Neuron (in vitro differentiated cells): ENCODE measurements around the gene PPDPF.

Experiments
- H2AFZ ChIP-seq: one replicate; pipeline ENCODE4 v1.6.1; 2013; ENCODE audit warnings: low read depth, mild to moderate bottlenecking, inconsistent platforms, low read length, moderate library complexity
- H3K27me3 ChIP-seq: one replicate; pipeline ENCODE4 v1.6.1; 2013; ENCODE audit warnings: low read length; ENCODE audit not compliant: insufficient read depth
- H3K36me3 ChIP-seq: one replicate; pipeline ENCODE4 v1.6.1; 2013; ENCODE audit warnings: low read length; ENCODE audit not compliant: insufficient read depth
- H3K4me1 ChIP-seq: one replicate; pipeline ENCODE4 v1.6.1; 2013; ENCODE audit warnings: low read length; ENCODE audit not compliant: insufficient read depth
- H3K4me3 ChIP-seq: 2 replicates; pipeline ENCODE4 v1.5.1; 2013; ENCODE audit warnings: mild to moderate bottlenecking, low read length, moderate library complexity
- H3K9me3 ChIP-seq: one replicate; pipeline ENCODE4 v1.6.1; 2013; ENCODE audit warnings: low read length

Gene PPDPF

DNA sequence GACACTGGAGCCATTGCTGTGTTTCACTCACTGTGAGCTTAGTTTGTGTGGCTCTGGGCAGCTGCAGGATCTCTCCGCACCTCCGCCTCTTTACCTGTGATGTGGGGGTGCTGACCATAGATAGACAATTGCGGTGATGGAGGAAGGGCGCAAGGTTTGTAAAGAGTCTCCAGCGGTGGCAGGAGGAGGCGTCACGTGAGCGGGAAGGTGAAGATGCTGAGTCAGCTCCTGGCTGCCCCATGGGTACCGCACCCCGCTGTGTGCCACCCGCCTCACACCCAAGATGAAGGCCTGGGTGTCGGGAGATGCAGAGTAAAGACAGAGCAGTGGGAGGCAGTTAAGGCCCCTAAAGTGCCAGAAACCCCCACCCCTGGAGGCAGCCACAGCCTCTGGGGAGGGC is 39.1 kb upstream of the PPDPF start:
- Histone ChIP-seq H3K27me3 (peaks cover 19% of the 10 kb centered on the region), H3K9me3 (peaks cover 3% of the 10 kb centered on the region), H2AFZ (no peak overlapping the region), H3K4me1 (peaks cover 8% of the 10 kb centered on the region), H3K4me3 (no peak overlapping the region), H3K36me3 (no peaks in the 10 kb centered on the region)

DNA sequence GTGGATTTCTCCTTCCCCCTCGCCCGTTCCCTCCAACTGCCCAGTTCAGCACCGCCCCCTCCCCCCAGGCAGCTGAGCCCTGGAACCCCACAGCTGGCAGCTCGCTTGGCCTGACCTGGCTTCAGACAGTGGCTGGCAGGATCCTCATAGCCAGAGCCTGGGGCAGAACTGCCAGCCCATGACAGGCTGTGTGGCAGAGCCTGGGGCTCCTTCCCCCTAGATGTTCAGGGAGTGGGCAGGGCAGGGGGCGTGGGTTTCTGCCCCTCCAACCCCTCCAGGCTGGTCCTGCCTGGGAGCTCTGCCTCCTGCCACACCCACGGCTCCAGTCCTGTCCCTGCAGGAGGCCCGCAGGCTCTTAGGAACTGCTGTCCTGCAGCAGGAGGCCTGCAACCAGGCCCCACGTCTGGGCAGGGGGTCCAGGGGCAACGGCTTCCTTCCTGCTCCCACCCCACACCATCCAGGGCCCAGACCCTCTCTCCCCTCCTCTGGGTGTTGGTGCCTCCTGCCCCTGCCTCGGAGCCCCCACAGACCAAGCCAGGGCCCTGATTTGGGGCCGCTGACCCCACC is 38.5 kb upstream of the PPDPF start:
- no peaks in the 10 kb centered on the region for H3K36me3 ChIP-seq
- H3K27me3 ChIP-seq = peaks cover 17% of the 10 kb centered on the region
- H3K9me3 ChIP-seq = peaks cover 6% of the 10 kb centered on the region
- no peak overlapping the region for H3K4me3 ChIP-seq
- no peak overlapping the region for H2AFZ ChIP-seq
- peaks cover 8% of the 10 kb centered on the region for H3K4me1 ChIP-seq

DNA sequence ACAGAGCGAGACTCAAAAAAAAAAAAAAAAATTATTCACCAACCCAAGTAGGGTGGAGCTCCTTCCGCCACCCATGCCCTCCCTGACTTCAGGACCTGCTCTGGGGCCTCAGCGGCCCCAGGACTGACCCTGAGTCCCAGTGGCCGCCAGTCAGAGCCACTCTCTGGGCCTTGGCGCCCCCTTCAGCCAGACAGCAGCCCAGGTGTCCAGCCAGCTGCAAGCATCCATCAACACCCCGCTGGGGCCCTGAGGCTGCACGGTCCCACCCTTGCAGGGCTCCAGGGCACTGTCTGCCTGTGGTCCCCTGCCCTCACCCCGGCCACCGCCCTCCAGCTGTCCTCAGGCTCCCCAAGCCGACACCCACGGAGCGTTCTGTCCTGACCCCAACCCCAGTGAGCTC is 36.7 kb upstream of the PPDPF start:
- no peaks in the 10 kb centered on the region for H3K36me3 ChIP-seq
- peaks cover 20% of the 10 kb centered on the region for H3K27me3 ChIP-seq
- H2AFZ ChIP-seq = no peak overlapping the region
- H3K4me1 ChIP-seq = peaks cover 8% of the 10 kb centered on the region
- H3K4me3 ChIP-seq = no peak overlapping the region
- peaks cover 6% of the 10 kb centered on the region for H3K9me3 ChIP-seq

DNA sequence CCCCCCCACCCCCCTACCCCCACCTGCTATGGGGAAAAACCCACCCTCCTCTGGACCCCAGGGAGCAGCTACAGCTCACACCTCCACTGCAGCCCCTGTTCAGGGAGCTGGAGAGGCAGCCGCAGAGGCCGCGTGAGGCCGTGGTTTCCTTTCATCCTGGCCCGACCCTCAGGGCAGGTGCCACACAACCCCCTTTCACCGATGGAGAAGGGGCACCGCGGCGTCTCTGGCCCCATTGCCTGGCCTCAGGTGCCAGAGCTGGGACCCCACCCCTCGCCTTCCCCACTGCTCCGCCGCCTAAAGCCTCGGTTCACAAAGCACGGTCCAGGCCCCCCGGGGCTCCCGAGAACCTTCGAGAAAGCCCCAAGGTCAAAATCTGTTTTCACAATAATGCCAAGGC is 36.3 kb upstream of the PPDPF start:
- H3K36me3 ChIP-seq = no peaks in the 10 kb centered on the region
- H3K27me3 ChIP-seq = peaks cover 21% of the 10 kb centered on the region
- no peak overlapping the region for H3K4me3 ChIP-seq
- peaks cover 6% of the 10 kb centered on the region for H3K9me3 ChIP-seq
- H3K4me1 ChIP-seq = peaks cover 8% of the 10 kb centered on the region
- no peak overlapping the region for H2AFZ ChIP-seq

DNA sequence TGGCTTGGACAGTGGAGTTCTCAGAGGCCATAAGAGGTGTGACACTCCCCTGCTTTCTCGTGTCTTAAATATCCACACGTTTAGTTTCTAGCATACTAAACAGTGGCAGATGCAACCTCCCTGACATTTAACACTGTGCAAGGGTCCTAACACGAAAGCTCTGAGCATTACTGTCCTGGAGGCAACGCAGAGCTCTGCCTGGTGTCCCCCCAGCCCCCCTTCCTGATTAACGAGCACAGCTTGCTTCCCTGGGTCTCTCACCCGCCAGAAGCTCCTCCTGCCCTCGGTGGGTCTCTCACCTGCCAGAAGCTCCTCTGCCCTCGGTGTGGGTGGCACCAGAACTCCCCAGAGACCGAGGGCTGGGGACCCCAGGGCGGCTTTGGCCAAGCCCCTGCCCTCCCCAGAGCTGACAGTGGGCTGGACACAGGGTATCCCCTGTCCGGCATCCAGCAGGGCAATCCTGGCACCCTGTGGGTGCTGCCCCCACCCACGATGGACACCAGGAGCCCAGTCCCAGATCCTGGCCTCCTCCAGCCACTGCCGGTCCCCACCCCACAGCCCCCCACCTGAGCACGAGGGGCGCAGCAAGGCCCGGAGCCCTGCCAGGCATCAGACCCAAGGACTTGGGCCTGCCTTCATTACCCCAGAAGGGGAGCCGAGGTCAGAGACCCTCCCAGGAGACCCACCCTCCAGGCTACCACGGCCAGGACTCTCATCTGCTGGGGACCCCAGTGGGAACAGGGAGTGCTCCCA is 35.7 kb upstream of the PPDPF start:
- no peak overlapping the region for H3K4me3 ChIP-seq
- H3K9me3 ChIP-seq = peaks cover 6% of the 10 kb centered on the region
- H3K4me1 ChIP-seq = peaks cover 8% of the 10 kb centered on the region
- H3K36me3 ChIP-seq = no peaks in the 10 kb centered on the region
- peaks cover 22% of the 10 kb centered on the region for H3K27me3 ChIP-seq
- H2AFZ ChIP-seq = no peak overlapping the region

DNA sequence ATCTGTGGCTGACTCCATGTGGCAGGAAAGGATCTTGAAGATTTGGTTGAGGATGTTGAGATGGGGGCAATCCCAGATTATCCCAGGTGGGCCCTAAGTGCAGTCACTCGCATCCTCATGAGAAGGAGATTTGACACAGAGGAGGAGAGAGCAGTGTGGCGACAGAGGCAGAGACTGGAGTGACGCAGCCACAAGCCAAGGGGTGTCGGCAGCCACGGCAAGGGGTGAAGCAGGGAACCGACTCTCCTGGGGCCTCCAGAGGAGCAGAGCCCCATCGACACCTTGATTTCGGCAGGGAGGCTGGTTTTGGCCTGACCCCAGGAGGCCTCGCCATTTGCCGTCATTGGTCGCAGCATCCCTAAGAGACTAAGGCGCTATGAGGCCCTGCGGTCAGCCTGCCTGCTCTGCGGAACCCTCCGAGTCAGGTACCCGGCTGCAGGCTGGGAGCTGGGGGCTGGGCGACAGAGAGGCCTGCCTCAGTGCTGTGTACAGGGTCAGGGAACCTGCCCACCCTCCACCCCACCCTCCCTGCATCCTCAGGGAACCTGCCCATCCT is 34.2 kb upstream of the PPDPF start:
- Histone ChIP-seq H2AFZ (no peak overlapping the region), H3K4me3 (no peak overlapping the region), H3K27me3 (peaks cover 19% of the 10 kb centered on the region), H3K36me3 (no peaks in the 10 kb centered on the region), H3K9me3 (peaks cover 6% of the 10 kb centered on the region), H3K4me1 (peaks cover 8% of the 10 kb centered on the region)

DNA sequence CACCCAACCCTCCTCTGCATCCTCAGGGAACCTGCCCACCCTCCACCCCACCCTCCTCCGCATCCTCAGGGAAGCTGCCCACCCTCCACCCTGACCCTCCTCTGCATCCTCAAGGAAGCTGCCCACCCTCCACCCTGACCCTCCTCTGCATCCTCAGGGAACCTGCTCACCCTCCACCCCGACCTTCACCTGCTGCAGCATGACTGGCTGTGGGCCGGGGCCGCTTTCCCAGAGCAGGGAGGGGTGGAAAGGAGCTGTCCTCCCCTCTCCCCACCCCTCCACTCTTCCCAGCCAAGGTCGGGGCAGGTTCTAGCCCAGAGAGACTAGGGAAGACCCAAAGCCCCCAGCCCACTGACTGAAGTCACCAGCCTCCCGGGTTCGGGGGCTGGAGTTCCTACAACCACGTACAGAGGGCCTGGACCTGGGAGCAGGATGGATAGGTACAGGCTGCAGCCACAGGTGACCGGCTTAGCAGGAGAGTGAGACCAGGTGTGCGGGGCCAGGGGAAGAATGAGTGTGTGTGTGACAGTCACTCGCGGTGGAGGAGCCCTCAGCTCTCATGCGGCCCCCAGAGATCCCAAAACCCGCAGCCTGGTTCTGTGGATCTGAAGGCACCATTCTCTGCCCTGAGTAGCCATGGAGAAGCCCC is 33.3 kb upstream of the PPDPF start:
- Histone ChIP-seq H3K36me3 (no peaks in the 10 kb centered on the region), H3K4me1 (peaks cover 8% of the 10 kb centered on the region), H3K9me3 (peaks cover 6% of the 10 kb centered on the region), H3K27me3 (peaks cover 17% of the 10 kb centered on the region), H3K4me3 (no peak overlapping the region), H2AFZ (no peak overlapping the region)

DNA sequence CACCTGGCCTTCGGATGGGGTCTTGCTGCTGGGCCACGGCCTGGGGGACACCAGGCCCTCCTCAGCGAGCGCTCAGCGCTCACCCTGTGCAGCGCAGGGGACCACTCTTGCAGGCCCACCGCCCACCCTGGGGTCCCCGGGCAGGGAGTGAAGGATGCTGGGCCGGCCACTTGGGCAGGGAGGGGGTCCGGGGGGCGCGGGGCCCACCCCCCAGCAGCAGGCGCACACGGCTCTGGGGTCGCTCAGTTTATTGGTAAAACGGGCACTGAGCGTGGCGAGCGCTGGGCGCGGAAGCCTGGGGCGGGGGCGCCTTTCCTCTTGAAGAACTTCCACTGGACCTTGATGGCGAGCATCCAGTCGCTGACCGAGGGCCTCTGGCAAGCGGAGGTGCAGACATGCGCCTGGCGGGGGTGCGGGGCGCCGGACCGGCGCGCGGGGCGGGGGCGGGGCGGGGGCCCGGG is 32.8 kb upstream of the PPDPF start:
- H3K36me3 ChIP-seq = peaks cover 4% of the 10 kb centered on the region
- H3K27me3 ChIP-seq = peaks cover 17% of the 10 kb centered on the region
- H2AFZ ChIP-seq = no peak overlapping the region
- peaks cover 8% of the 10 kb centered on the region for H3K4me1 ChIP-seq
- H3K9me3 ChIP-seq = peaks cover 10% of the 10 kb centered on the region
- H3K4me3 ChIP-seq = no peak overlapping the region

DNA sequence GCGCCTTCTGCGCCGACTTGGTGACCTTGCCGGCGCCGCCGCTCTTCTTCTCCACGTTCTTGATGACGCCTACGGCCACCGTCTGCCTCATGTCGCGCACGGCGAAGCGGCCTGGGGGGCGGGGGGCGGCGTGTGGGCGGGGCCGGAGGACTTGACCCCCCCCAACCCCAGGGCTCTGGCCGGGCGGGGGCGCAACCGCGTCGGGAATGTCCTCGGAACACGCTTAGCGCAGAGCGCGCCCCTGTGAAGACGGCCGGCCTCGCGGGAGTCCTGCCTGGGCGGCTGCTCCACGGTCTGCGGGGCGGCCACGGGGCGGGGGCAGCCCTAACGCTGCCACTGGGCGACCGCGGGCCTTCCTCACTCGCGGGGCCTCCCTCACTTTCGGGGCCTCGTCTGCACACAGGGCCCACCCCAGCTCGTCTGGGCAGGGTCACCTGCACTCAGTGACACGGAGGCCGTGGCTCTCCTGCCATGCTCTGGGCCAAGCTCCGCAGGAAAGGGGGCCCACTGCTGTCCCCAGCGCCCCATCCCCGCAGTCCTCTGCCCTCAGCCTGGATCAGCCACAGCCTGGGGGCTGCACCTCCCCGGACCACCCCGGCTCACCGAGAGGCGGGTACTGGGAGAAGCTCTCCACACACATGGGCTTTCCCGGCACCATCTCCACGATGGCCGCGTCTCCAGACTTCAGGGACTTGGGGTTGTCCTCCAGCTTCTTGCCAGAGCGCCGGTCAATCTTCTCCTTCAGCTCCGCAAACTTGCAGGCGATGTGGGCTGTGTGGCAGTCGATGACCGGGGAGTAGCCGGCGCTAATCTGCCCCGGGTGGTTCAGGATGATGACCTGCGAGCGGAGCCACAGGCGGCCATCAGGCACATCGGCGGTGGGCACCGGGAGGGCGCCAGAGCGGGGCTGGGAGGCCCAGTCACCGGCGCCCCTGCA is 32.0 kb upstream of the PPDPF start:
- peaks cover 11% of the 10 kb centered on the region for H3K9me3 ChIP-seq
- H3K27me3 ChIP-seq = peaks cover 17% of the 10 kb centered on the region
- peak overlapping the region; percentile 16 for H3K4me3 ChIP-seq
- H3K36me3 ChIP-seq = peaks cover 6% of the 10 kb centered on the region
- peaks cover 8% of the 10 kb centered on the region for H3K4me1 ChIP-seq
- no peak overlapping the region for H2AFZ ChIP-seq

DNA sequence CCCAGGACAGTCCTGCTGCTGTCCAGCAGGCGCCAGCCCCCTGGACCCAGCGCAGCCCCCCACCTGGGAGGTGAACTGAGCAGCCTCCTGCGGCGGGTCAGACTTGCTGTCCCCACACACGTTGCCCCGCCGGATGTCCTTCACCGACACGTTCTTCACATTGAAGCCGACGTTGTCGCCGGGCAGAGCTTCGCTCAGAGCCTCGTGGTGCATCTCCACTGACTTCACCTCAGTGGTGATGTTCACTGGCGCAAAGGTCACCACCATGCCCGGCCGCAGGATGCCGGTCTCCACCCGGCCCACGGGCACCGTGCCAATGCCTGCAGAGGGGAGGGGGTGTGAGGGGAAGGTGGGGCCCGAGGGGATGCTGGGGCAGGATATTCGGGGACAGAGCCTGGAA is 30.1 kb upstream of the PPDPF start:
- H3K4me1 ChIP-seq = no peaks in the 10 kb centered on the region
- peaks cover 6% of the 10 kb centered on the region for H3K36me3 ChIP-seq
- no peak overlapping the region for H2AFZ ChIP-seq
- H3K27me3 ChIP-seq = peaks cover 17% of the 10 kb centered on the region
- peaks cover 11% of the 10 kb centered on the region for H3K9me3 ChIP-seq
- no peak overlapping the region for H3K4me3 ChIP-seq

DNA sequence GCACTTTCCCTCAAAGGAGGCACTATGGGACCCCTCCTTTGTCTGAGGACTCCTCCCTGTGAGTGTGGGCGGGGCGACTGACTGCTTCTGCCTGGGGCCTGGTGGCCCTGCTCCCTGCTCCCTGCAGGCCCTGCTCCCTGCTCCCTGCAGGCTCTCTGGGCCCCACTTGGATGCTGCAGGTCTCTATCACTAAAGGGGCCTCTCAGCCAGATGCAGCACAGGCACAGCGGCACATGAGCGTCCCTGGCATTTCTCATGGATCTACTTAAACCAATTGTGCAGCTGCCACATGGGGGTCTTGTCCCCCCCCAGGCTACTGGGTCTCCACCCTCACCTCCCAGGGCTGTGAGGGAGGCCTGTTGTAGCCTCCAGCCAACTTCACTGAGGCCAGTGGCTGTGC is 29.5 kb upstream of the PPDPF start:
- Histone ChIP-seq H2AFZ (no peak overlapping the region), H3K36me3 (peaks cover 6% of the 10 kb centered on the region), H3K4me1 (no peaks in the 10 kb centered on the region), H3K27me3 (peaks cover 17% of the 10 kb centered on the region), H3K4me3 (no peak overlapping the region), H3K9me3 (peaks cover 11% of the 10 kb centered on the region)

DNA sequence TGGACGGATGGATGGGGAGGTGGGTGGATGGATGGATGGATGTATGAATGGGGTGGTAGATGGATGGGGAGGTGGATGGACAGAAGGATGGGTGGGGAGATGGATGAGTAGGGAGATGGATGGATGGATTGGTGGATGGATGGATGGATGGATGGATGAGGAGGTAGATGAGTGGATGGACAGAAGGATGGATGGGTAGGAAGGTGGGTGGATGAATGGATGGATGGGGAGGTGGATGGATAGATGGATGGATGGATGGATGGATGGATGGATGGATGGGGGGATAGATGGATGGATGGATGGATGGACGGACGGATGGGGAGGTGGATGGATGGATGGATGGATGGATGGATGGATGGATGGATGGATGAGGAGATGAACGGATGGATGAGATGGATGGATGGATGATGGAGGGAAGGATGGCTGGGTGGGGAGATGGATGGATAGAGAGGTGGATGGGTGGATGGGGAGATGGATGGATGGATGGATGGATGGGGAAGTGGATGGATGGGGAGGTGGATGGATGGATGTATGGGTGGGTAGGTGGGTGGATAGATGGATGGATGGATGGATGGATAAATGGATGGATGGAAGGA is 28.8 kb upstream of the PPDPF start:
- Histone ChIP-seq H3K9me3 (peaks cover 6% of the 10 kb centered on the region), H3K4me1 (no peaks in the 10 kb centered on the region), H2AFZ (no peak overlapping the region), H3K27me3 (peaks cover 17% of the 10 kb centered on the region), H3K36me3 (peaks cover 6% of the 10 kb centered on the region), H3K4me3 (no peak overlapping the region)
